Activated CD4-positive, alpha-beta T cell treated with anti-CD3 and anti-CD28 coated beads, Interleukin-2, amount 50 U/mL, for 48 hours (primary cell): ENCODE data around the gene DCP1A.
"Not testable (repeated sequence)": the region's sequence is repeated elsewhere in the genome, so short reads cannot be mapped to it uniquely, and the experiment has no call there.

ENCODE experiments used
- DNase-seq, 2 experiments: peaks; one replicate each; pipeline ENCODE4 v3.0.0-alpha.2; 2020

DCP1A gene

DNA sequence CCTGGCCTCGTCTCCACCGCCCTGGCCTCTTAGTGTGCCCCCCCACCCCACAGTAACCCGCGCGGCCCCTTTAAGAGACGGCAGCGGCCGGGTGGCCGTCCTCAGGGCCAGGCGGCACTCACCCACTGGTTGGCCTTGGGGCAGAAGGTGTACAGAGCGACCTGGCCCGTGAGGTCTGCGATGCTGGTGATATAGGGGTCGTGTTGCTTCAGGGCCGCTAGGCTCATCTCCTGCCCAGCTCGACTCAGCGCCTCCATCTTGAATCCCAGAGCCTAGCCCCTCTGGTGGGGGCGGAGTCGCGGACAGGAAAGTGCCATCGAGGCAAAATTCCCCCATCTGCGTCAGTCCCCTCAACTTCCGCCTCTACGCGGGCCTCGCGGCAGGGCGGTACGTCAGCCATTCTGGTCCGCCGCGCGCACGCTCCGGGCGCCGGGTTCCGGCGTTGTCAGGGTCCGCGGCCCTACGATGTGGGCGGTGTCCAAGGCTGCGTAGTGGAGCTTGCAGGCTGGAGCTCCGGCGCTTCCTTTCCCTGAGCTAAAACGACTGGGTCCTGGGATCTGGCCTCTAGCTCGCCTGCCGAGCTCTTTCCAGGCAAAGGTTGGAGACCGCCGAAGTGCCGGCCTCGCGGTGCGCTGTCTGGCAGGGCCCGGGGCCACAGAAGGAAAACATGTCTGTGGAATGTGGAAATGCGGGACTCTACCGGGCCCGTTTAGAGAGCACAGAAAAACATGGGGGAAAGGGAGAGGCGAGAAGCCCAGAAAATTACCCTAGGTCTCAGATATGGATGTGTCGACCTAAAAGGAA is at the start of gene DCP1A:
Gene DCP1A, minus strand, starts transcription at position 283 of the 804 bp plus-strand sequence. Its CDS starts 26 bp downstream, at position 257.
- peak; percentile 95 to 96 for DNase-seq

DNA sequence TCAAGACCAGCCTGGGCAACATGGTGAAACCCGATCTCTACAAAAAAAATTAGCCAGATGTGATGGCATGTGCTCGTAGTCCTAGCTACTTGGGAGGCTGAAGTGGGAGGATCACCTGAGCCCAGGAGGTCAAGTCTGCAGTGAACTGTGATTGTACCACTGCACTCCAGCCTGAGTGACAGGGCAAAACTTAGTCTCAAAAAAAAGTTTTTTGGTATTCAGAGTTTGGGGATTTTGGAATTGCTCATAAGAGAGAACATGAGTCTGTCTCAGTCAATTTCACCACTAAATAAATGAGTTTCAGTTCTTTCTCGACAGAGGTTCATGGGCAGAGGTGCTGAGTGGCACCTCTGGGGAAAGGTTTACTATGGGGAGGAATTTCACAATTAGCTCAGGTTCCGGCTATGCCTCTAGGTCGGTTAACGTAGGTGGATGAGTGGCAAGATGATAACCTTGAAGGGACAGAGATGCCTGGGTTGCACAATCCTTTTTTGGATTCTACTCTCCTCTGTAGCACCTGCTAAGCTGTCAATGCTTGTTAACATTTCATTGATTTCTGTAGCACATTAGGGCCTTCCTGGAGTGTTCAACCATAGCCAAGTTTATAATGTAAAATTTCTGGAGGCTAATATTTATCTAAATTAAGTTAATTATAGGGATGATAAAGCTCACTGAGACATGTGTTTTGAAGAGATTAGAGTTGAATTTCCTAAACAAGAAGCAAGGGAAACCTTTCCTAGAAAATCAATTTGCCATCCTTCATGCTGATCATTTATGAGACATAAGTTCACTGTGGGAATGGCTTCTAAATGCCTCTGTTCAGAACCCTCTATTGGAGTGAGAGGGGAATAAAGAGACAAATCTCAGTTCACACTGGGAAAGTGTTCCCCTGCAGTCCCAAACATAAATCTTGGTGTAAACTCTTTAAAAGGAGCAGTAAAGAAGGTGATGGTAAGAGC is 37.4 kb upstream of the DCP1A start:
- DNase-seq = no peak

DNA sequence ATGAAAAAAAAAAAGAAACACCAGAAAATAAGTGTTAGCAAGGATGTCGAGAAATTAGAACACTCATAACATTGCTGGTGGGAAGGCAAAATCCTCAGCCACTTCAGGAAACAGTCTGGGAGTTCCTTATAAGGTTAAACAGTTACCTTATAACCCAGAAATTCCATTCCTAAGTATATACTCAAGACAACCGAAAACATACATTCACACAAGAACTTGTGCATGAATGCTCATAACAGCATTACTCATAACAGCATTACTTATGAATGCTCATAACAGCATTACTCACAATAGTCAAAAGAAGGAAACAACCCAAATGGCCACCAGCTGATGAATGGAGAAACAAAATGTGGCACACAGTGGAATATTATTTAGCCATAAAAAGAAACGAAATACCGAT is 34.8 kb upstream of the DCP1A start:
- DNase-seq = no peak

DNA sequence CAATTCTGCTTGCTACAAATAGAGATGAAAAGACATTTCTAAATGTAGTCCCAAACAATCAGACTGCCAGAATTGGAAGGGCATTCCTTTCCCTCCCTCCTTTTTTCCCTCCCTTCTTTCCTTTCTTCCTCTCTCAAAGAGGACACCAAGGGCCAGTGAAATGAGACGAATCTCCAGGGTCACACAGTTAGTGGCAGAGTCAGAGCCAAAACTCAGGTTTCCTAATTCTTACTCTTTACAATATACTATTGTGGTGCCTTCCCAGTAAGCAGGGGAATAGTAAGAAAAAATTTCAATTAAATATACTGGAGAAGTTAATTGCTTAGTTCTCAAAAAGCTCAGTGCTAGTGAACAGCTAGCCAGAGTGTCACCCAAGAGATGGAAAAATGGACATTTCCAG is 33.0 kb upstream of the DCP1A start:
- no peak for DNase-seq

DNA sequence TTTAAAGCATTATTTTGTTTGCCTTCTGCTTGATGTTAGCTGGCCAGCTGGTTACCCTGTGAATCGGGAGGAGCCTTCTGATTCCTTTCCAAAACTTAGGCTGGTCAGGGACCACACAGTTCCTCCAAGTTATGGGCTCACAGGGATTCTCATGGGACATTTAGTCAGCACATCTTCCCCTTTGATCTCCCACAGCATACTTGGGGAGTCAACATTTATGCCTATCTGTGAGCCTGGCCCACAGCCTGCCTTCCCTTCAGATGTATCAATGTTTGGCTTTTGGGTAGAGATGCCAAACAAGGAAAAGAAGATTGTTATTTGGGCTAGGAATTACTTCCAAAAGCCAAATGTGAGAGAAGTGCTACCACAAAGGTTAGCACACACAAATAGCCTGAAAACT is 32.6 kb upstream of the DCP1A start:
- no peak for DNase-seq

DNA sequence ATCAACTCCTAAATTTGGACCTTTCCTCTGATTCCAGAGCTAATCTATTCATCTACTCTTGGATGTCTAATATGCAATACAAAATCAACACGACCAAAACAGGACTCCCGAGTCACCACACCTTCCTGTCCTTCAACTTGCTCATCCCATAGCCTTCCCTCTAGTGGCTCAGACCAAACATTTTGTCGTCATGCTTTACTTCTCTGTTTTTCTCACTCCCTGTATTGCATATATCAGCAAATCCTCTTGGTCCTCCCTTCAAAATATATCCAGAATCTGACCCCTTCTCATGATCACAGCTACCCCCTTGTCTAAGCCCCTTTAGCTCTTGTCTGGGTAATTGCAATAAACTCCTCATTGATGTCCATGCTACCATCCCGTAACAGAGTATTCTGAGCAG is 30.5 kb upstream of the DCP1A start:
- DNase-seq = no peak

DNA sequence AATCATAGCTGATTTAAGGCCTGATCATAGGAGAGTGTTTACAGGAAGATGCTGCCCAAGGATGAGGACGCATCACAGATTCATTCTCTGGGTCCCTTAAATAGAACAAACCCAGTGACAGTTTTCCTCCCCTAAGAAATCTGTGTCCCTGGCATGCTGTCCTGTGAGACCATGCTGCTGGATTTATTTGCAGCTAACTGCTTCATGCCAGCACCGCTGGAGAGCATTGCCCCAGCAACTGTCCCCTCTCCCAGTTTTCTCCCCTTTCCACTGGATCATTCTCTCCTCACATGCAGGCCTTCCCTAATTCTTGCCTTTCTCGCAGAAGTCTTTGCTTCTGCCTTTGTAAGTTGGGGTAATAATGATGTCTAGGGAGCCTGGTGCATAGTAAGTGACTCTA is 29.3 kb upstream of the DCP1A start:
- no peak for DNase-seq

DNA sequence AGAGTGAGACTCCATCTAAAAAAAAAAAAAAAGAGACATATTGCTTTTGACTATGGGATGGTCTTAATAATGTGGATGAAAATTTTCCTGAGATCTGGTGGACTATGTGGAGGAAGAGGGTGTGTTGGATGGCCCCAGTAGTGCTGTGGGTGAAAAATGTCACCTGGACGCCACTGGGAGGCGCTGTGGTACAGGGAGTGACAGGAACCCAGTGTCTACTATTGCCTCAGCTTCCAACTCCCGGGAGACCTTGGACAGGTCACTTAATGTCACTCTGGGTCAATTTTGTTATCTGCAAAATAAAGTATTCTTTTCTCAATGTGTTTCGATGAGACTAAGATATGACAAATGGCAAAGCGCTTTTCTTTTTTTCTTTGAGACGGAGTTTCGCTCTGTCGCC is 27.7 kb upstream of the DCP1A start:
- DNase-seq = peak; percentile 71 to 75

DNA sequence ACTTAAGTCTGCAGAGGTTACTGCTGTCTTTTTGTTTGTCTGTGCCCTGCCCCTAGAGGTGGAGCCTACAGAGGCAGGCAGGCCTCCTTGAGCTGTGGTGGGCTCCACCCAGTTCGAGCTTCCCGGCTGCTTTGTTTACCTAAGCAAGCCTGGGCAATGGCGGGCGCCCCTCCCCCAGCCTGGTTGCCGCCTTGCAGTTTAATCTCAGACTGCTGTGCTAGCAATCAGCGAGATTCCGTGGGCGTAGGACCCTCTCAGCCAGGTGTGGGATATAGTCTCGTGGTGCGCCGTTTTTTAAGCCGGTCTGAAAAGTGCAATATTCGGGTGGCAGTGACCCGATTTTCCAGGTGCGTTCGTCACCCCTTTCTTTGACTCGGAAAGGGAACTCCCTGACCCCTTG is 23.4 kb upstream of the DCP1A start:
- not testable (repeated sequence) for DNase-seq

DNA sequence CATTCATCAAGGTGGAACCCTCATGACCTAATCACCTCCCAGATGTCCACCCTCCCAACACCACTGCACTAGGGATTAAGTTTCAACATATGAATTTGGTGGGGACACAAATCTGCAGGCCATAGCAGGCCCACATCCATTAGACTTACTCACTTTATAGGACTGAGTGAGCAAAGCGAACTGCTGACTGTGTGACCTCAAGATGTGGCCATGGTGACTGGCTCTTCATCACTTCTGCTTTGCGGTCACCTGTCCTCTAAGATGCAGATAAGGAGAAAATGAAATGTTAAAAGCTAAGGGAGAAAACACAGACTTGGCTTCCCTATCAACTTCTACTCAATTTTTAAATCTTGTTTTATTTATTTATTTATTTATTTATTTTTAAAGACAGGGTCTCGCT is 14.5 kb upstream of the DCP1A start:
- DNase-seq = no peak

DNA sequence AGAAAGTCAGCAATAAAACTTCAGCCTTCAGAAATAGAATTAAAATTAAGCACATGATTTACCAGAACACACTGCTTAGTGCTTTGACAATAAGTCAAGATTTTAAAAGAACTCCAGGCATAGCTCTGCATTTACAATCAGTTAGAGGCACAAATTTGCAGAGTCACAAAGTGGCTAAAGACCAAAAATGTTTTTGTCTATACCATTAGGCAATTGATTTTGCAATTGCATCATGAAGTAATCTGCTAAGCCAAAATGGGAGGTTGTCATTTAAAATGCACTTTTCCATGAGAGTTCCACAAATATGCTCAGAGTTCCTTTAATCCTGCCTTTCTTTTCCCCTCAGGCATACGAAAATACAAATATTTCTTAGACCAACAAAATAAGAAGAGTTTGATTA is 10.1 kb upstream of the DCP1A start:
- DNase-seq = no peak

DNA sequence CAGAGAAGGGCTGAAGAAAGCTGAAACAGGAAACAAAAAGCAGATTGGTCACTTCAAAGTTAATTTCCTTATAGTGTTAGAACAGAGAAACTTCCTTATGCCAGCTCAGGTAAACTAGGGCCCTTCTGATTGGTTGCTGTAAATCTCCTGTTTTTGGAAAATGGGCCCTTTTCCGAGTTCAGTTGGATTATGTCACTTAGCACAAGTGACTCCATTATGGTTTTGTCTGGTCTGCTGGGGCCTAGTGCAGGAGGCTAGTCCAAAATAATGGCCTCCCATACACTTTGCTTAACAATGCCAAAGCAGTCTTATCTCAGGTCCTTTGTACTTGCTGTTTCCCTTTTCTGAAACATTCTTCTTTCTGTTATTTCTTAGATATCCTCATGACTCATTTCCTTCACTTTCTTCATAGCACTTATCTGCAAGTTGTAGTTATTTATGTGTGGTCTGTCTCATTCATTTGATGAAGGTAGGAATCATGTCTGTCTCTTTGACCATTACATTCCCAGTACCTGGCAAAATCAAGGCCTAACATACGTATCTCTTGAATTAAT is 7.7 kb upstream of the DCP1A start:
- DNase-seq = no peak

DNA sequence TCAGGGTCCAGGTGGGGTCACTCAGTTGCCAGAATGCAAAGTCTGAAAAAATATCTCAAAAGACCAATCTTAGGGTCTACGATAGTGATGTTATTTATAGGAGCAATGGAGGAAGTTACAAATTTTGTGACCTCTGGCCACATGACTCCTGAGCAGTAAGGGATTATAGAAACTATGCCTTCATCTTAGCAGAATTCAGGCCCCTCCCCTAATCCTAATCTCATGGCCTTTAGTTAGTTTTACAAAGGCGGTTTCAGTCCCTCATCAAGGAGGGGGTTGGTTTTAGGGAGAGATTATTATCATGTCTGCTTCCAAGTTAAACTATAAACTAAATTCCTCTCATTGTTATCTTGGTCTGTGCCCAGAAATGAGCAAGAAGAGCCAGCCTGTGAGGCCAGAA is 5.9 kb upstream of the DCP1A start:
- no peak for DNase-seq

DNA sequence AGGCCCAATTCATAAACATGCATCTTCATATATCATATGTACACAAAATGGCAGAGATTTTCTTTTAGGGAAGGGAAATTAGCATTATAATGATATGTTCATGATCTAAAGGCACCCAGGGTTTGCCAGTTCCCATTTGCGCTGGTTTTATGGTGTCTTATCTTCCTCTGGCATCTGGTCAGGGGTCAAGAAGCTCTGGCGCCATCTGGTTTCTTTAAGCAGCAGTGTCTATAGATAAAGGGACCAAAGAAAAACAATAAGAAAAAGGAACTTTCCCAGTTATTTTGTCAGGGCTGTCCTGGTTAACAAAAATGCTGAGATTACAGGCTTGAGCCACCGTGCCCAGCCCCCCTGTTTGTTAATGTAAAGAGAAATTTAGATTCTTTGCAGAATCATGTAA is 3.3 kb upstream of the DCP1A start:
- no peak for DNase-seq

DNA sequence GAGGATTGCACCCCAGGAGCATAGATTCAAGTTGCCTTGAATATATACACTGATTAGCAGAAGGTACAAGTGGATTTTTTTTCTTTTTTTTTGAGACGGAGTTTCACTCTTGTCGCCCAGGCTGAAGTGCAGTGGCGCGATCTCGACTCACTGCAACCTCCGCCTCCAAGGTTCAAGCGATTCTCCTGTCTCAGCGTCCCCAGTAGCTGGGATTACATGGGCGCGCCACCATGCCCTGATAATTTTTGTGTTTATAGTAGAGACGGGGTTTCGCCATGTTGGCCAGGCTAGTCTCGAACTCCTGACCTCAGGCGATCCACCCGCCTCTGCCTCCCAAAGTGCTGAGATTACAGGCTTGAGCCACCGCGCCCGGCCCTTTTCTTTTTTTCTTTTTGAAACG is 775 bp upstream of the DCP1A start:
- not testable (repeated sequence) for DNase-seq

DNA sequence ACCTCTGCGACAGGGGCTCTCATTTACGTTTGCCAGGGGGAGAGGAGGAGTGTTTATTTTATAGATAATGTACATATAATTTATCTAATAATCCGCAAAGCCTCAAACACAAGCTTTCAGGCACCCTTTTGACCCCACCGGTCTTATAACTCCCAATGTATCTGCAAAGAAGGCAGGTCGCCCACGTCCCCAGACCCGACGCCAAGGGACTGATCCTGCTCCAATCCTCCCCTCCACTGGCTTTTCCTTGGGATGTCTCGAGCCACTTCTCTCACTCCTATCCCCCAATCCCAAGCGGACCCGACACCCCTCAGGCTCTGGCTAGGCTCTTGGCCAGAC is 452 bp downstream of the DCP1A start:
- no peak for DNase-seq

DNA sequence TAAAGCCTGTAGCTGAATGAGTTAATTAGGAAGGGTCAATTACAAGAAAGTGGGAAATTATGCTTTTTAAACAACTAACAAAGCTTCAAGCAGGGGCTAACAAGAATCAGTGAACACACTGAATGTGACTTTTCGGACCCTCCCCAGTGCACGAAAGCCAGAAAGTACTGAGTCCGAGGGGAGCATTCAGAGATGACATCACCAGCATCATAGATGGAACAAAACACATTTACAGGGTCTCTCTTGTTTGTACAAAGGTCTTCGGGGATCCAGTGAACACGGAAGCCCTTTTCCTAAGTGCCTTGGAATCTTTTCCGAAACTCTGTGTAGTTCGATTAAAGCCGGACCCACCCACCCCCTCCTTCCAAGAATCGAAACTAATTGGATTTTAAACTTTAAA is 829 bp downstream of the DCP1A start:
- no peak for DNase-seq

DNA sequence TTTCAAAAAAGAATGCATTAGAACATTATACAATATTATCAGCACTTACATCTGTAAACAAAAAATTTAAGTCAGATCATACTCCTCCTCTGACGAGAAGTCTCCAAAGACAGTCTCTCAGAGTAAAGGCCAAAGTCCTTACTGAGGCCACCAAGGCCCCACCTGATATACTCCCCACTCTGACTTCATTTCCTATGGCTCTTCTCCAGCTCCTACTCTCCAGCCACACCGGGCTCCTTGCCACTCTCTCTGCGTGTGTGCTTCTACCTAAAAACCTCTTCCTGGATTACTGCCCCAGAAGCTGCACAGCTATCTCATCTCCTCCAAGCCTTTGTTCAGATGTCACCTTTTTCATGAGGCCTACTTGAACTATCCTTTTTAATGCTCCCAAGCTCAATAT is 5.0 kb downstream of the DCP1A start:
- DNase-seq = no peak

DNA sequence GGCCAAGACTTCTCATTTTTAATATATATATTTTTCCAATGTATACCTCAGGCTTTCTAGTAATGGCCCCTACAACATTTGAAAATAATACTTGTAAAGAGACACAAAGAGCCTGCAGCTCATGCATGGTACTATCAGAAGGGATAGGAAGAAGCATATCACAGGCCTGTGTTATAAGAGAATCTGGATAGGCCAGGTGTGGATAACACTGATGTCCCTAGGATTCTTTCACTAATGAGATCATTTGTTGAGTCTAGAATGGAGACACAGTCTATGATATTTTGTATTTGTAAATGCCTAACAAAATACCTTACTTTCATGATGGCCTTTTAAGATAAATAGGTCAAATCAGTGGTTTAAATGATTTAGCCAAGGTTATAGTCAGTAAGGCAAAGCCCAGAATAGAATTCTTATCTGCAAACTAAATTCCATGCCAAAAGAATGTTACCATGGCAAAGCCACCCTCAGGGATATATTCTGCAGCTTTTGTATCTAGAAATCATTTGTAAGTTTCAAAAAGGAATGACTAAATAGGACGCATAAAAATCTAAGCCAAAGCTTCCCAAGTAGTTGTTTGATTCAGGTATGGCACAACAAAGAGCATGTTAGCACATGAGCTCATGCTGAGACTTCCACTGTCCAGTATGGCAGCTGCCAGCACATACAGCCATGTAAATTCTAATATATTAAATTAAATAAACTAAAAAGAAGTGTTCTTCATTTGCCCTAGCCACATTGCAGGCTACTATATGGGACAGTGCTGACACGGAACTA is 10.0 kb downstream of the DCP1A start:
- no peak for DNase-seq

DNA sequence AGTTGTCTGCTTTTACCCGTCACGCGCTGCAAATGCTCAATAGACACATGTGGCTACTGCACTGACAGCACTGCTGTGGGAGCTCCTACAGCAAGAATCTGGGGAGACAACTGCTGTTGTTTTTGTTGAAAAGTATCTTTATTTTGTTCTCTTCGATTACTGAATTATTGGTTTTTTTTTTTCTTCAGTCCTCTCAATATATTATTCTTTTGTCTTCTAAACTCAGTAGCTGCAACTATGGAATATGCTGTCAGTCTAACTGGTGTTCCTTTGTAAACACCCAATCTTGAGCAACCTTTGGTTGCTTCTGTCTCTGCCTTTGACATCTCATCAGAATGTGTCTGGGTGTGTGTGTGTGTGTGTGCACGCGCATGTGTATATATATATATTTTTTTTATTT is 12.6 kb downstream of the DCP1A start:
- DNase-seq = no peak

DNA sequence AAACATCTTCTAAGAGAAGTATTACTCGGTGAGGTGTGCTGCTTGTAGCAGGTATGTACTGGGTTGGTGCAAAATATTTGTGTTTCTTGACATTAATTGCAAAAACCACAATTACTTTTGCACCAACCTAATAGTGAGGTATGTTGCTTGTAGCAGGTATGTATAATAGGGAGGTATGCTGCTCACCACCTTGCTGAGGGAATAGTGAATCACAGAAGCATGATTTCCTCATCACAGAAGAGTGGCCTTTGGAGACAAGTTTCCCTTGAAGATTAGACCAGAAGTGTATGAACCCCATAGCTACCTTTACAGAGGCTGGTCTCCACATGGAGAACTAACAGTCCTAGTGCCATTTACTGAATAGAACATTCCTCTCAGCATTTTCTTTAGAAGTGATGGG is 15.5 kb downstream of the DCP1A start:
- no peak for DNase-seq

DNA sequence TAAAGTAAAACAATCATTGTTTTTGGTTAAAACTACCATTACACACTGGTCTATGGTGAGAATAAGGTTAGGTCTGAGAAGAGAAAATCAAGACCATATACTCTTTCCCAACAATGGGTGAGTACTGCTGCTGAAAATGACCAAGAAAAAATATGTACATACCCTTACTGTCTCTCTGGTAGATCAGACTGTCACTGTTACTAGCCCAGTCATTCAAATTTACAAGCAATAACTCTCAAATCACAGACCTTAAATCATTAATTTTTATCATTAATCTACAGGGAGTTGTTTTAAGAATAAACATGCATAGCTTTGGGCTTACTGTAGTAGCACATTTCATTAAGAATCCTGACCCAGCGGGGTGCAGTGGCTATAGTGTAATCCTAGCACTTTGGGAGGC is 17.4 kb downstream of the DCP1A start:
- DNase-seq = no peak

DNA sequence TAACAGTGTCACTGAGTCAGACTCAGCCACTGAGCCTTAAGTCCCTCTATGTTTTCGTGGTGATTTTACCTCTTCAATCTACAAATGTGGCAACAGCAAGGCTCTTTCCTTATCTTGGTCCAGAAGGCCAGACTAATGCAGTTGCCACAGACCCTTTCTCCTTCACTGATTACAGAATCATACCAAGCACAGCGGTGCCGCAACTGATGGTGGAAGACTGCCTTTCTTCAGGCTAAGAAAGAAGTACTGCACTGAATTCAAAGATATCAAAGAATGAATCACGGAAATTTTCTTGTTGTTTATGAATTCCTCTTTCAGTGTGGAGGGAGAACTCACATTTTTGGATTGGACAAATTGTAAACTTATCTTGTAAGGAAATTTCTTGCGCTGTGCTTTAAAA is 18.6 kb downstream of the DCP1A start:
- DNase-seq = no peak
